CD14-positive monocyte (primary cell): ENCODE data around the gene KRTAP10-8. TPM values are rescaled to one million over a fixed set of nuclear protein-coding genes. Genes with fewer than 3 reads are reported as not detected.
"Not testable (repeated sequence)": the region's sequence is repeated elsewhere in the genome, so short reads cannot be mapped to it uniquely, and the experiment has no call there.

ENCODE experiments used
- DNase-seq, 3 donors: peaks; one replicate each; pipeline ENCODE4 v3.0.0-alpha.2; 2011 to 2022
- H2AFZ ChIP-seq: 2 replicates; pipeline ENCODE4 v1.6.0; 2012; ENCODE audit warnings: mild to moderate bottlenecking, low read depth, low read length, inconsistent platforms; ENCODE audit not compliant: insufficient read depth, poor library complexity, severe bottlenecking
- H3K27ac ChIP-seq, 2 donors: 1 replicate in 1 of 2; 2 replicates in 1 of 2; pipeline ENCODE4 v1.5.1; 2012 to 2013; ENCODE audit warnings: low read length in 2 of 2, control low read depth in 1 of 2, inconsistent platforms in 1 of 2, low read depth in 1 of 2, mild to moderate bottlenecking in 1 of 2
- H3K27me3 ChIP-seq, 2 donors: one replicate each; pipeline versions ENCODE4 v1.6.0 to v1.6.1; 2011 to 2013; ENCODE audit warnings: low read length in 2 of 2; ENCODE audit not compliant: control insufficient read depth in 2 of 2, insufficient read depth in 2 of 2
- H3K36me3 ChIP-seq, 2 donors: replicated peaks in 1 of 2; 1 replicate in 1 of 2; 2 replicates in 1 of 2; pipeline versions ENCODE4 v1.5.1 to v1.6.1; 2012 to 2013; ENCODE audit warnings: low read length in 2 of 2, control low read depth in 1 of 2, inconsistent platforms in 1 of 2, mild to moderate bottlenecking in 1 of 2; ENCODE audit not compliant: insufficient read depth in 2 of 2, control insufficient read depth in 1 of 2
- H3K4me1 ChIP-seq, 2 donors: 1 replicate in 1 of 2; 2 replicates in 1 of 2; pipeline versions ENCODE4 v1.5.1 to v1.6.1; 2012 to 2013; ENCODE audit warnings: low read length in 2 of 2, control low read depth in 1 of 2, inconsistent platforms in 1 of 2, mild to moderate bottlenecking in 1 of 2, moderate library complexity in 1 of 2; ENCODE audit not compliant: insufficient read depth in 2 of 2, control insufficient read depth in 1 of 2
- H3K4me2 ChIP-seq: replicated peaks from 2 replicates; pipeline ENCODE3; 2012; ENCODE audit warnings: low read length, moderate library complexity, mild to moderate bottlenecking; ENCODE audit not compliant: poor library complexity, severe bottlenecking; ENCODE audit errors: extremely low read depth
- H3K4me3 ChIP-seq, 3 experiments: fragments of 200-600 bp in 1 of 3; sonication (generic) in 1 of 3; replicated peaks in 1 of 3; 1 replicate in 2 of 3; 2 replicates in 1 of 3; pipeline ENCODE4 v1.5.1; 2011 to 2013; ENCODE audit warnings: low read length in 3 of 3, mild to moderate bottlenecking in 3 of 3, control low read depth in 2 of 3, low read depth in 2 of 3, inconsistent platforms in 1 of 3, moderate library complexity in 1 of 3
- H3K79me2 ChIP-seq: 2 replicates; pipeline ENCODE4 v1.6.0; 2012; ENCODE audit warnings: mild to moderate bottlenecking, control low read depth, inconsistent platforms, low read length, moderate library complexity; ENCODE audit not compliant: insufficient read depth
- H3K9ac ChIP-seq: 2 replicates; pipeline ENCODE4 v1.6.0; 2017; ENCODE audit warnings: low read length, mild to moderate bottlenecking; ENCODE audit not compliant: insufficient read depth, poor library complexity, severe bottlenecking
- H3K9me3 ChIP-seq, 2 donors: replicated peaks in 1 of 2; 1 replicate in 1 of 2; 2 replicates in 1 of 2; pipeline versions ENCODE4 v1.5.1 to v1.6.1; 2012 to 2013; ENCODE audit warnings: low read length in 2 of 2, control low read depth in 1 of 2; ENCODE audit not compliant: control insufficient read depth in 1 of 2, insufficient read depth in 1 of 2
- H4K20me1 ChIP-seq: 2 replicates; pipeline ENCODE4 v1.6.0; 2012; ENCODE audit warnings: mild to moderate bottlenecking, low read length, control low read depth, moderate library complexity; ENCODE audit not compliant: insufficient read depth
- H3K27ac Mint-ChIP-seq, 7 donors: one replicate each; pipeline ENCODE4 v1.8.0; 2020; ENCODE audit warnings: mild to moderate bottlenecking in 7 of 7, mixed read lengths in 7 of 7, moderate library complexity in 6 of 7, inconsistent platforms in 2 of 7
- H3K27me3 Mint-ChIP-seq, 3 donors: one replicate each; pipeline ENCODE4 v1.8.0; 2021 to 2022; ENCODE audit warnings: low read depth in 3 of 3, mild to moderate bottlenecking in 3 of 3, mixed read lengths in 3 of 3, moderate library complexity in 3 of 3, inconsistent platforms in 1 of 3
- H3K36me3 Mint-ChIP-seq, 2 donors: one replicate each; pipeline ENCODE4 v1.8.0; 2020; ENCODE audit warnings: mixed read lengths in 2 of 2, inconsistent platforms in 1 of 2, mild to moderate bottlenecking in 1 of 2
- H3K4me1 Mint-ChIP-seq: one replicate; pipeline ENCODE4 v1.8.0; 2020; ENCODE audit warnings: mild to moderate bottlenecking, mixed read lengths
- H3K4me3 Mint-ChIP-seq, 2 donors: one replicate each; pipeline ENCODE4 v1.8.0; 2020; ENCODE audit warnings: mild to moderate bottlenecking in 2 of 2, mixed read lengths in 2 of 2, moderate library complexity in 1 of 2
- H3K9me3 Mint-ChIP-seq, 7 donors: one replicate each; pipeline ENCODE4 v1.8.0; 2020 to 2022; ENCODE audit warnings: mixed read lengths in 7 of 7, mild to moderate bottlenecking in 6 of 7, moderate library complexity in 6 of 7, inconsistent platforms in 2 of 7
- WGBS: methylation state at CpG from one replicate; pipeline ENCODE4 v1.1.5; 2013; ENCODE audit warnings: missing lambda C conversion rate; ENCODE audit not compliant: insufficient coverage; 5-methylcytosine and 5-hydroxymethylcytosine counted together
- intact Hi-C, 2 donors: fragments of 100-400 bp; cut with micrococcal nuclease; formaldehyde crosslinking; loops; one replicate each; pipeline versions ENCODE4 v1.15.0 to v1.15.1; 2023
- polyA plus RNA-seq, 3 donors: library from polyadenylated mRNA; depleted of rRNA in 1 of 3; unstranded in 2 of 3; stranded (reverse) in 1 of 3; fragments of 300-500 nt in 2 of 3; fragments of >200 nt in 1 of 3; fragmentation: Illumina TruSeq in 2 of 3; gene quantifications; 1 replicate in 2 of 3; 2 replicates in 1 of 3; pipeline ENCODE4 v1.2.3, GENCODE V29; 2012 to 2021
- TF ChIP-seq, protein P1 (sequence below): fragments of 200-600 bp; IDR thresholded peaks from one replicate; pipeline ENCODE4 v1.8.0; 2022; ENCODE audit warnings: antibody characterized with exemption, mild to moderate bottlenecking

KRTAP10-8 gene
- polyA plus RNA-seq, 3 donors = not detected

DNA sequence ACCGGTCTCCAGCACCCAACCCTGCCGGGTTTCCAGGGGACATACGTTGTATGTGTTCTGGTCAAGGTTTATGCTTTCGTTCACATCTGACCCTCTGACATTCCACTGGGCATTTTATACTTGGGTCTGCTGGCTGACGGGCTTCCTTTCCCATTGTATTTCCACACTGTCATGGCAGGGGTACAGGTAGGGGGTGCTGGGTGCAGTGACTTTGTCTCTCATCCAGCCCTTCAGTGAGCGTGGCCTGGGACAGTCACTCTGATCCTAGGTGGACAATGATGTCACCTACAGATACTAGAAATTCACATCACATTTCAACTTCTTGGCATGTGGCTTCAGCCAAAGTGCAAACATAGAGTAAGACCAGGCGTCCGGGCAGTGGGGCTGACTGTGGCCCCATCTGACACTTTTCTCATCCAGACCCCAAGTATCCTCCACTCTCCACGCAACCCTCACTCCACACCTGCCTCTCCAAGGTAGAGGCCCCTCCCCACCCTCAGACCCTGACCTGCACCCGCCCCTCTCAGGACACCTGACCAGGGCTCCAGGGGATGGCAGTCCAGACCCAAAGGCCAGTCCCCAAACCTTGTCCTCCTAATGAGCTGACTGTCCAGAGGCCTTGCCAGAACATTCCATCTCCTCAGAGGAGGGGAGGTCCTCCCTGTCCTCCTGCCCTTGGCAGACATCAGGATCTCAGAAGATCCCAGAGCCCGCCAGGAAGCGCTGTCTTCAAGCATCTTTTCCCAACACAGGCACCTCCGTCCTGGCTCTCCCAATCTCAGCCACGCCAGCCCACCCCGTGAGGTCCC lies 24.5 kb downstream of the KRTAP10-8 start:
- Histone ChIP-seq H3K4me3 (no peak overlapping the region), H3K27me3 (no peaks in the 10 kb centered on the region), H3K27ac (no peak overlapping the region), H3K36me3 (no peaks in the 10 kb centered on the region), H2AFZ (no peak overlapping the region), H3K4me2 (no peak overlapping the region), H3K9ac (no peak overlapping the region), H3K9me3 (peaks cover 17 to 30% of the 10 kb centered on the region in 2 donors), H3K79me2 (no peaks in the 10 kb centered on the region), H3K4me1 (no peaks in the 10 kb centered on the region), H4K20me1 (no peaks in the 10 kb centered on the region)
- Mint-ChIP-seq H3K27me3 (peaks cover 3 to 14% (median 11%) of the 10 kb centered on the region in 3 donors), H3K4me3 (no peak overlapping the region), H3K9me3 (peaks cover 9 to 31% (median 27%) of the 10 kb centered on the region in 7 donors), H3K36me3 (no peaks in the 10 kb centered on the region), H3K27ac (no peak overlapping the region), H3K4me1 (no peaks in the 10 kb centered on the region)
- WGBS = 93% methylated on average over 10 of the region's 15 CpGs
- no peak for DNase-seq
- intact Hi-C loops = no loop called here
- TF ChIP-seq, protein P1, sequence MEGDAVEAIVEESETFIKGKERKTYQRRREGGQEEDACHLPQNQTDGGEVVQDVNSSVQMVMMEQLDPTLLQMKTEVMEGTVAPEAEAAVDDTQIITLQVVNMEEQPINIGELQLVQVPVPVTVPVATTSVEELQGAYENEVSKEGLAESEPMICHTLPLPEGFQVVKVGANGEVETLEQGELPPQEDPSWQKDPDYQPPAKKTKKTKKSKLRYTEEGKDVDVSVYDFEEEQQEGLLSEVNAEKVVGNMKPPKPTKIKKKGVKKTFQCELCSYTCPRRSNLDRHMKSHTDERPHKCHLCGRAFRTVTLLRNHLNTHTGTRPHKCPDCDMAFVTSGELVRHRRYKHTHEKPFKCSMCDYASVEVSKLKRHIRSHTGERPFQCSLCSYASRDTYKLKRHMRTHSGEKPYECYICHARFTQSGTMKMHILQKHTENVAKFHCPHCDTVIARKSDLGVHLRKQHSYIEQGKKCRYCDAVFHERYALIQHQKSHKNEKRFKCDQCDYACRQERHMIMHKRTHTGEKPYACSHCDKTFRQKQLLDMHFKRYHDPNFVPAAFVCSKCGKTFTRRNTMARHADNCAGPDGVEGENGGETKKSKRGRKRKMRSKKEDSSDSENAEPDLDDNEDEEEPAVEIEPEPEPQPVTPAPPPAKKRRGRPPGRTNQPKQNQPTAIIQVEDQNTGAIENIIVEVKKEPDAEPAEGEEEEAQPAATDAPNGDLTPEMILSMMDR = no peak

DNA sequence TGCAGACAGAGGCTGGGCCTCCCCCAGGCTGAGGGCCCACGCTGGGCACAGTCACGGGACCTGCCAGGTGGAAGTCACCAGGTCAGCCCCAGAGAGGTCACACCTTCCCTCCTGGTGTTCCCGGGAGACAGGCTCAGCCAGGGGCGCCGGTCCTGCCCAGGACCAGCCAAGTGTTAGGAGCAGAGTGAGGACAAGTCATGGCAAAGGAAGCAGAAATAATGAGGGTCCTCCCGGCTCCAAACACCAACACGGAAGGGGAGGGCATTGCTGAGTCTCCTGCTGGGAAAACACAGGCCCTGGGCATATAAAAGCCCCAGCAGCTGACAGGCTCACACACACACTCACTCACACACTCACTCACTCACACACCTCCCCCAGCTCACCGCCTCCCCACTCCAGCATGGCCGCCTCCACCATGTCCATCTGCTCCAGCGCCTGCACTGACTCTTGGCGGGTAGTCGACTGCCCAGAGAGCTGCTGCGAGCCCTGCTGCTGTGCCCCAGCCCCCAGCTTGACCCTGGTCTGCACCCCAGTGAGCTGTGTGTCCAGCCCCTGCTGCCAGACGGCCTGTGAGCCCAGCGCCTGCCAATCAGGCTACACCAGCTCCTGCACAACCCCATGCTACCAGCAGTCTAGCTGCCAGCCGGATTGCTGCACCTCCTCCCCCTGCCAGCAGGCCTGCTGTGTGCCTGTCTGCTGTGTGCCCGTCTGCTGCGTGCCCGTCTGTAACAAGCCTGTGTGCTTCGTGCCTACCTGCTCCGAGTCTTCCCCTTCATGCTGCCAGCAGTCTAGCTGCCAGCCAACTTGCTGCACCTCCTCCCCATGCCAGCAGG lies 25.4 kb downstream of the KRTAP10-8 start, which contains the start of gene KRTAP10-10:
Gene KRTAP10-10, plus strand, starts transcription at position 339 of the 833 bp plus-strand sequence. Its CDS starts 62 bp downstream, at position 401.
- intact Hi-C loops = no loop called here
- Mint-ChIP-seq H3K36me3 (no peaks in the 10 kb centered on the region), H3K9me3 (peaks cover 7 to 28% (median 24%) of the 10 kb centered on the region in 7 donors), H3K27ac (no peak within 1 kb of the TSS), H3K4me3 (no peak within 1 kb of the TSS), H3K27me3 (peaks cover 4 to 14% (median 11%) of the 10 kb centered on the region in 3 donors), H3K4me1 (no peaks in the 10 kb centered on the region)
- no peaks in the 10 kb centered on the region for H3K36me3 ChIP-seq
- H3K4me3 ChIP-seq = no peak within 1 kb of the TSS
- no peak within 1 kb of the TSS for H3K27ac ChIP-seq
- H3K27me3 ChIP-seq = no peaks in the 10 kb centered on the region
- WGBS = 78% methylated on average over 16 of the region's 21 CpGs
- H3K9me3 ChIP-seq = peaks cover 11 to 29% of the 10 kb centered on the region in 2 donors
- no peak within 1 kb of the TSS for H3K4me2 ChIP-seq
- TF ChIP-seq, protein P1 = no peak
- no peak within 1 kb of the TSS for H3K9ac ChIP-seq
- DNase-seq = no peak
- H3K79me2 ChIP-seq = no peaks in the 10 kb centered on the region
- no peaks in the 10 kb centered on the region for H3K4me1 ChIP-seq
- H4K20me1 ChIP-seq = no peaks in the 10 kb centered on the region
- H2AFZ ChIP-seq = no peak within 1 kb of the TSS

DNA sequence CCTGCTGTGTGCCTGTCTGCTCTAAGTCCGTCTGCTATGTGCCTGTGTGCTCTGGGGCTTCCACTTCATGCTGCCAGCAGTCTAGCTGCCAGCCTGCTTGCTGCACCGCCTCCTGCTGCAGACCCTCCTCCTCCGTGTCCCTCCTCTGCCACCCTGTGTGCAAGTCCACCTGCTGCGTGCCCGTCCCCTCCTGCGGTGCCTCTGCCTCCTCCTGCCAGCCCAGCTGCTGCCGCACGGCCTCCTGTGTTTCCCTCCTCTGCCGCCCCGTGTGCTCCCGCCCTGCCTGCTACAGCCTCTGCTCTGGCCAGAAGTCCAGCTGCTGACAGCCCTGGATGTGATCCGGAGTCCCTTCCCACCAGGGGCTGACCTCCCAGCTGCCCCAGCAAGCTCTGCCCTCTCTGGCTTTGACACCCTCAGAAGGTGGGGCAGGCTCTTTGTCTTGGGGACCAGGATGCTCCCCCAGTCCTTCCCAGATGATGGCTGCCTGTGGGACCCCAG lies 26.0 kb downstream of the KRTAP10-8 start:
- H3K9me3 Mint-ChIP-seq = peaks cover 7 to 27% (median 20%) of the 10 kb centered on the region in 7 donors
- DNase-seq, H3K4me2 ChIP-seq, intact Hi-C loops, H3K4me1 Mint-ChIP-seq, H3K79me2 ChIP-seq, H3K36me3 Mint-ChIP-seq, H3K27ac Mint-ChIP-seq, H2AFZ ChIP-seq, H3K4me1 ChIP-seq, H3K4me3 Mint-ChIP-seq, H4K20me1 ChIP-seq, H3K36me3 ChIP-seq, H3K9ac ChIP-seq, H3K27me3 ChIP-seq, H3K27ac ChIP-seq, H3K4me3 ChIP-seq: not testable (repeated sequence)
- H3K9me3 ChIP-seq = peaks cover 8 to 25% of the 10 kb centered on the region in 2 donors
- H3K27me3 Mint-ChIP-seq = peaks cover 4 to 11% (median 11%) of the 10 kb centered on the region in 3 donors
- 87% methylated on average over 3 of the region's 12 CpGs for WGBS
